Hair follicle dermal papilla cell (primary cell): ENCODE results near the gene FAM236C. TPM values are rescaled to one million over a fixed set of nuclear protein-coding genes. Genes with fewer than 3 reads are reported as not detected.

Experiments used
- total RNA-seq: library from RNA; depleted of rRNA; stranded (reverse); fragments of >200 nt; gene quantifications from 2 replicates; pipeline ENCODE4 v1.2.3, GENCODE V29; 2012

FAM236C gene
- not detected in 2 replicates for total RNA-seq

GRCh38 chrX:72912315-72912714, at the start of gene FAM236C:
TSS of gene FAM236C (plus strand) at chrX:72912615. CDS start at chrX:72912715, 100 bp downstream.

GRCh38 chrX:72937906-72938305, 25.5 kb downstream of the FAM236C start, which contains the start of gene FAM236A:
TSS of gene FAM236A (plus strand) at chrX:72938206. CDS start at chrX:72938263, 57 bp downstream.

GRCh38 chrX:72943819-72944169, 31.4 kb downstream of the FAM236C start, which contains the start of gene DMRTC1:
TSS of gene DMRTC1 (minus strand) at chrX:72943837. CDS start at chrX:72875694, 68,143 bp downstream.

Other genes with a start within 250 kb of the FAM236C start
- gene PHKA1, start 198.3 kb upstream of the FAM236C start, total RNA-seq: 1.8 and 4.5 TPM in 2 replicates
- gene DMRTC1B, start 135.7 kb upstream of the FAM236C start, total RNA-seq: not detected in 2 replicates
- gene FAM236B, start 130.0 kb upstream of the FAM236C start, total RNA-seq: not detected in 2 replicates
- gene FAM236D, start 104.4 kb upstream of the FAM236C start, total RNA-seq: not detected in 2 replicates
- gene FAM236A, start 25.6 kb downstream of the FAM236C start, total RNA-seq: not detected in 2 replicates
- gene DMRTC1, start 31.2 kb downstream of the FAM236C start, total RNA-seq: not detected in 2 replicates
- not detected in 2 replicates for gene PABPC1L2B, start 90.3 kb downstream of the FAM236C start, total RNA-seq
- not detected in 2 replicates for gene PABPC1L2A, start 166.9 kb downstream of the FAM236C start, total RNA-seq